OCI-LY1 (cell line): Measurements from ENCODE around the gene UNC5B.

Source experiments
- H2AFZ ChIP-seq: fragments of 200-600 bp; sonication (generic), shearing (Covaris generic); 2 replicates; pipeline ENCODE4 v1.6.0; 2014; ENCODE audit warnings: antibody characterized with exemption, mild to moderate bottlenecking, low read length
- H3F3A ChIP-seq: fragments of 200-600 bp; sonication (generic), shearing (Covaris generic); 2 replicates; pipeline ENCODE4 v1.6.0; 2014; ENCODE audit warnings: mild to moderate bottlenecking, antibody characterized with exemption, low read length, moderate library complexity; ENCODE audit not compliant: insufficient read depth
- H3K27ac ChIP-seq: fragments of 200-600 bp; sonication (generic); 2 replicates; pipeline ENCODE4 v1.5.1; 2014; ENCODE audit warnings: low read length, mixed run types, mild to moderate bottlenecking, low read depth; ENCODE audit not compliant: poor library complexity, severe bottlenecking
- H3K27me3 ChIP-seq: fragments of 200-600 bp; sonication (generic); 2 replicates; pipeline ENCODE4 v1.6.0; 2014; ENCODE audit warnings: antibody characterized with exemption, mild to moderate bottlenecking, low read length, moderate library complexity; ENCODE audit not compliant: insufficient read depth
- H3K36me3 ChIP-seq: fragments of 200-600 bp; sonication (generic); 2 replicates; pipeline ENCODE4 v1.6.1; 2014; ENCODE audit warnings: mild to moderate bottlenecking, antibody characterized with exemption, low read length, moderate library complexity, mixed read lengths; ENCODE audit not compliant: insufficient read depth
- H3K4me1 ChIP-seq: fragments of 200-600 bp; sonication (generic); 2 replicates; pipeline ENCODE4 v1.5.1; 2014; ENCODE audit warnings: mild to moderate bottlenecking, low read length, moderate library complexity; ENCODE audit not compliant: insufficient read depth, severe bottlenecking
- H3K4me2 ChIP-seq: fragments of 200-600 bp; sonication (generic), shearing (Covaris generic); 2 replicates; pipeline ENCODE4 v1.6.1; 2014; ENCODE audit warnings: low read length
- H3K4me3 ChIP-seq: fragments of 200-600 bp; sonication (generic); 2 replicates; pipeline ENCODE4 v1.5.1; 2014; ENCODE audit warnings: low read length, low read depth, mild to moderate bottlenecking, mixed read lengths; ENCODE audit not compliant: poor library complexity, severe bottlenecking
- H3K79me2 ChIP-seq: fragments of 200-600 bp; shearing (Covaris generic); 2 replicates; pipeline ENCODE4 v1.6.1; 2016; ENCODE audit warnings: mixed run types, low read length, mixed read lengths; ENCODE audit not compliant: insufficient read depth
- H3K9ac ChIP-seq: fragments of 200-600 bp; sonication (generic), shearing (Covaris generic); 2 replicates; pipeline ENCODE4 v1.6.1; 2014; ENCODE audit warnings: mild to moderate bottlenecking, low read length, mixed read lengths
- H3K9me2 ChIP-seq: fragments of 200-600 bp; sonication (generic), shearing (Covaris generic); 2 replicates; pipeline ENCODE4 v1.6.1; 2014; ENCODE audit warnings: low read depth, mild to moderate bottlenecking, low read length, mixed read lengths
- H3K9me3 ChIP-seq: fragments of 200-600 bp; shearing (Covaris generic); 2 replicates; pipeline ENCODE4 v1.6.1; 2014; ENCODE audit warnings: low read length, mixed read lengths
- H4K20me1 ChIP-seq: fragments of 200-600 bp; sonication (generic), shearing (Covaris generic); 2 replicates; pipeline ENCODE4 v1.6.0; 2016; ENCODE audit warnings: mild to moderate bottlenecking, low read length; ENCODE audit not compliant: insufficient read depth
- CTCF ChIP-seq: fragments of 200-600 bp; sonication (generic), shearing (Covaris generic); IDR thresholded peaks from 2 replicates; pipeline ENCODE4 v1.5.1; 2017; ENCODE audit warnings: mild to moderate bottlenecking, antibody characterized with exemption, low read length, moderate library complexity, mixed read lengths
- EZH2 ChIP-seq: fragments of 200-600 bp; sonication (generic), shearing (Covaris generic); IDR thresholded peaks from 2 replicates; pipeline ENCODE4 v1.8.0; 2017; ENCODE audit warnings: borderline replicate concordance, mixed run types, mild to moderate bottlenecking, antibody characterized with exemption, low read length, moderate library complexity, mixed read lengths

The UNC5B gene

GRCh38 chr10:71225291-71226058 is 13.1 kb downstream of the UNC5B start:
- H3K27me3 ChIP-seq, result peaks cover 2% of the 10 kb centered on the region
- no peak overlapping the region for H3K4me3 ChIP-seq
- no peaks in the 10 kb centered on the region for H4K20me1 ChIP-seq
- H3K4me2 ChIP-seq, result no peak overlapping the region
- no peaks in the 10 kb centered on the region for H3K4me1 ChIP-seq
- H3F3A ChIP-seq, result no peaks in the 10 kb centered on the region
- no peaks in the 10 kb centered on the region for H3K36me3 ChIP-seq
- no peaks in the 10 kb centered on the region for H3K9me2 ChIP-seq
- no peak overlapping the region for H2AFZ ChIP-seq
- no peaks in the 10 kb centered on the region for H3K9me3 ChIP-seq
- no peaks in the 10 kb centered on the region for H3K79me2 ChIP-seq
- no peak overlapping the region for H3K9ac ChIP-seq
- TF ChIP-seq EZH2 (no peak), CTCF (no peak)
- no peak overlapping the region for H3K27ac ChIP-seq

- Histone ChIP-seq H2AFZ (no peak overlapping the region), H3K4me2 (no peak overlapping the region), H3K27ac (no peak overlapping the region), H3K9me2 (no peaks in the 10 kb centered on the region), H3K9ac (no peak overlapping the region), H3K4me1 (no peaks in the 10 kb centered on the region), H3K27me3 (peaks cover 2% of the 10 kb centered on the region; the same call in 1 of the 2 replicates), H3K79me2 (no peaks in the 10 kb centered on the region), H3K36me3 (no peaks in the 10 kb centered on the region), H3F3A (no peaks in the 10 kb centered on the region), H4K20me1 (no peaks in the 10 kb centered on the region), H3K4me3 (no peak overlapping the region), H3K9me3 (no peaks in the 10 kb centered on the region)
- TF ChIP-seq CTCF, result no peak
- no peak for TF ChIP-seq EZH2
Measured at GRCh38 chr10:71228875-71229675, 16.7 kb downstream of the UNC5B start.

GRCh38 chr10:71229726-71230655 is 17.6 kb downstream of the UNC5B start:
- Histone ChIP-seq H3K27me3 (peaks cover 2% of the 10 kb centered on the region; the same call in 1 of the 2 replicates), H3K9me3 (no peaks in the 10 kb centered on the region), H3K4me1 (no peaks in the 10 kb centered on the region), H3K36me3 (no peaks in the 10 kb centered on the region), H3K9me2 (no peaks in the 10 kb centered on the region), H4K20me1 (no peaks in the 10 kb centered on the region), H3F3A (no peaks in the 10 kb centered on the region), H3K4me2 (no peak overlapping the region), H3K4me3 (no peak overlapping the region), H3K27ac (no peak overlapping the region), H3K79me2 (no peaks in the 10 kb centered on the region), H2AFZ (no peak overlapping the region), H3K9ac (no peak overlapping the region)
- no peak for TF ChIP-seq CTCF
- no peak for TF ChIP-seq EZH2
